HEK293 (cell line): Measurements from ENCODE around the gene OR2A5.

Experiments used
- CTCF ChIP-seq: fragments of 450-650 bp; formaldehyde crosslinking; IDR thresholded peaks from 2 replicates; pipeline ENCODE4 v1.5.1; 2016; ENCODE audit warnings: missing biosample characterization, missing genetic modification characterization
- KLF10 ChIP-seq: fragments of 450-650 bp; IDR thresholded peaks from 2 replicates; pipeline ENCODE4 v1.5.1; 2018; ENCODE audit warnings: missing biosample characterization, mild to moderate bottlenecking, missing genetic modification characterization
- PATZ1 ChIP-seq: fragments of 450-650 bp; formaldehyde crosslinking; IDR thresholded peaks from 2 replicates; pipeline ENCODE4 v1.5.1; 2016; ENCODE audit warnings: missing biosample characterization, missing genetic modification characterization
- ZBTB20 ChIP-seq: fragments of 450-650 bp; formaldehyde crosslinking; IDR thresholded peaks from 2 replicates; pipeline ENCODE4 v1.5.1; 2016; ENCODE audit warnings: missing biosample characterization, missing genetic modification characterization
- ZBTB44 ChIP-seq: fragments of 450-650 bp; IDR thresholded peaks from 2 replicates; pipeline ENCODE4 v1.5.1; 2018; ENCODE audit warnings: missing biosample characterization, mild to moderate bottlenecking, missing genetic modification characterization
- ZNF114 ChIP-seq: fragments of 450-650 bp; formaldehyde crosslinking; IDR thresholded peaks from 2 replicates; pipeline ENCODE4 v1.5.0; 2017; ENCODE audit warnings: missing biosample characterization, missing genetic modification characterization
- ZNF248 ChIP-seq: fragments of 450-650 bp; formaldehyde crosslinking; IDR thresholded peaks from 2 replicates; pipeline ENCODE4 v1.5.1; 2017; ENCODE audit warnings: missing biosample characterization, missing genetic modification characterization
- ZNF670 ChIP-seq: fragments of 450-650 bp; formaldehyde crosslinking; IDR thresholded peaks from 2 replicates; pipeline ENCODE4 v1.5.1; 2016; ENCODE audit warnings: missing biosample characterization, missing genetic modification characterization, low read depth
- ZSCAN30 ChIP-seq: fragments of 450-650 bp; IDR thresholded peaks from 2 replicates; pipeline ENCODE4 v1.5.1; 2018; ENCODE audit warnings: missing biosample characterization, mild to moderate bottlenecking, missing genetic modification characterization, moderate library complexity

DNA sequence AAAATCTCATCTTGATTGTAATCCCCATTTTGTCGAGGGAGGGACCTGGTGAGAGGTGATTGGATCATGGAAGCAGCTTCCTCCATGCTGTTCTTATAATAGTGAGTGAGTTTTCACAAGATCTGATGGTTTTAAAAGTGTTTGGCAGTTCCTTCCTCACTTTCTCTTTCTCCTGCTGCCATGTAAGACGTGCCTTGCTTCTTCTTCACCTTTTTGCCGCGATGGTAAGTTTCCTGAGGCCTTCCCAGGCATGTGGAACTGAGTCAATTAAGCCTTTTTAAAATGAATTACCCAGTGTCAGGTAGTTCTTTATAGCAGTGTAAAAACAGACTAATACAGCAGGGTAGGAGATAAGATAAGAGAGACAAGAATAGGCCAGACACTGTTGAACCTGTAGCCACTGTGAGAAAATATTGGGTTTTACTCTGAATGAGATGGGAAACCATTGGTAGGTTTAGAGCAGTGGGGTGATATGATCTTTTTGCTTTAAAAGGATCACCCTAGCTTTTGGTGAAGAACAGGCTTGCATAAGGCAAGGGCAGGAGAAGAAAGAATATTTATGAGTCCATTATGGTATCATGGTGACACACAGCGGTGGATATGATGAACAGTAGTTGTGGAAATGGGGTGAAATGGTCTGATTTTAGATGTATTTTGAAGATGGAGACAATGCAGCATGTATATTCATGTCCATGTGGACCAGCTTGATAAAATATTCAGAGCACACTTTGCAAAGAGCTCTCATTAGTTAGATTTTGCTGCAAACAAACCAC lies 37.1 kb upstream of the OR2A5 start:
- no peak for TF ChIP-seq ZNF248
- TF ChIP-seq KLF10 (tag by site-specific recombination) = no peak
- no peak for TF ChIP-seq ZSCAN30 (tag by site-specific recombination)
- TF ChIP-seq ZNF670 (tag by site-specific recombination) = no peak
- no peak for TF ChIP-seq PATZ1 (tag by site-specific recombination)
- TF ChIP-seq CTCF = no peak
- TF ChIP-seq ZBTB20 (tag by site-specific recombination) = no peak
- TF ChIP-seq ZNF114 (tag by site-specific recombination) = no peak
- no peak for TF ChIP-seq ZBTB44 (tag by site-specific recombination)
